A549 (cell line): Measurements from ENCODE around the gene PIP5K1B.

Experiments used
- CEBPB ChIP-seq, 2 experiments: fragments of >200 bp in 1 of 2; sonication (Bioruptor Twin) in 1 of 2; formaldehyde crosslinking in 1 of 2; IDR thresholded peaks; 2 replicates each; pipeline ENCODE4 v1.6.1; 2012 to 2016
- CHD4 ChIP-seq: fragments of 200-600 bp; sonication (generic); IDR thresholded peaks from 2 replicates; pipeline ENCODE4 v1.6.1; 2016; ENCODE audit warnings: antibody characterized with exemption, mild to moderate bottlenecking, borderline replicate concordance
- EP300 ChIP-seq, 2 experiments: fragments of >200 bp; sonication (Bioruptor Twin); formaldehyde crosslinking; IDR thresholded peaks; 2 replicates in 1 of 2; 3 replicates in 1 of 2; pipeline ENCODE4 v1.6.1; 2016 to 2017
- GATA3 ChIP-seq: IDR thresholded peaks from 2 replicates; pipeline ENCODE4 v1.6.1; 2012; ENCODE audit warnings: borderline replicate concordance
- POLR2A ChIP-seq: IDR thresholded peaks from 2 replicates; pipeline ENCODE4 v1.6.1; 2012; ENCODE audit warnings: mild to moderate bottlenecking, low read length
- SMC3 ChIP-seq: fragments of >200 bp; sonication (Bioruptor Twin); formaldehyde crosslinking; IDR thresholded peaks from 3 replicates; pipeline ENCODE4 v1.6.1; 2018; ENCODE audit warnings: inconsistent platforms
- TF ChIP-seq, protein P1 (sequence below): fragments of >200 bp; sonication (Bioruptor Twin); formaldehyde crosslinking; IDR thresholded peaks from 3 replicates; pipeline ENCODE4 v1.5.1; 2016

GRCh38 chr9:68914751-68915150 lies 209.7 kb downstream of the PIP5K1B start:
- TF ChIP-seq CHD4 = no peak
- TF ChIP-seq, protein P1, sequence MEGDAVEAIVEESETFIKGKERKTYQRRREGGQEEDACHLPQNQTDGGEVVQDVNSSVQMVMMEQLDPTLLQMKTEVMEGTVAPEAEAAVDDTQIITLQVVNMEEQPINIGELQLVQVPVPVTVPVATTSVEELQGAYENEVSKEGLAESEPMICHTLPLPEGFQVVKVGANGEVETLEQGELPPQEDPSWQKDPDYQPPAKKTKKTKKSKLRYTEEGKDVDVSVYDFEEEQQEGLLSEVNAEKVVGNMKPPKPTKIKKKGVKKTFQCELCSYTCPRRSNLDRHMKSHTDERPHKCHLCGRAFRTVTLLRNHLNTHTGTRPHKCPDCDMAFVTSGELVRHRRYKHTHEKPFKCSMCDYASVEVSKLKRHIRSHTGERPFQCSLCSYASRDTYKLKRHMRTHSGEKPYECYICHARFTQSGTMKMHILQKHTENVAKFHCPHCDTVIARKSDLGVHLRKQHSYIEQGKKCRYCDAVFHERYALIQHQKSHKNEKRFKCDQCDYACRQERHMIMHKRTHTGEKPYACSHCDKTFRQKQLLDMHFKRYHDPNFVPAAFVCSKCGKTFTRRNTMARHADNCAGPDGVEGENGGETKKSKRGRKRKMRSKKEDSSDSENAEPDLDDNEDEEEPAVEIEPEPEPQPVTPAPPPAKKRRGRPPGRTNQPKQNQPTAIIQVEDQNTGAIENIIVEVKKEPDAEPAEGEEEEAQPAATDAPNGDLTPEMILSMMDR = no peak
- TF ChIP-seq POLR2A = no peak
- no peak for TF ChIP-seq EP300 (IDR thresholded peaks at IDR 0.05)
- no peak for TF ChIP-seq GATA3
- TF ChIP-seq SMC3 = no peak
- no peak for TF ChIP-seq CEBPB (IDR thresholded peaks at IDR 0.05)
